Activated CD4-positive, alpha-beta memory T cell treated with anti-CD3 and anti-CD28 coated beads for 36 hours (primary cell): ENCODE results near the gene STAG3. TPM values are rescaled to one million over a fixed set of nuclear protein-coding genes. Genes with fewer than 3 reads are reported as not detected.
"Not testable (repeated sequence)": the region's sequence is repeated elsewhere in the genome, so short reads cannot be mapped to it uniquely, and the experiment has no call there.

ENCODE experiments used
- CTCF ChIA-PET: fragments of 350-600 bp; sonication (Branson Sonifier 250); formaldehyde crosslinking; loops from one replicate; lab custom pipeline; 2021; ENCODE audit warnings: antibody characterized with exemption, inconsistent platforms; lab: Charles Lee
- POLR2A ChIA-PET: fragments of 350-600 bp; sonication (Branson Sonifier 250); formaldehyde crosslinking; loops from one replicate; lab custom pipeline; 2021; ENCODE audit warnings: antibody characterized with exemption; lab: Charles Lee
- DNase-seq: peaks from one replicate; pipeline ENCODE4 v3.0.0-alpha.2; 2020
- H3K27ac Mint-ChIP-seq: one replicate; pipeline ENCODE4 v1.8.0; 2021; ENCODE audit warnings: mixed read lengths
- H3K27me3 Mint-ChIP-seq: one replicate; pipeline ENCODE4 v1.8.0; 2021; ENCODE audit warnings: mixed read lengths
- H3K36me3 Mint-ChIP-seq: one replicate; pipeline ENCODE4 v1.8.0; 2021; ENCODE audit warnings: mixed read lengths
- H3K4me1 Mint-ChIP-seq: one replicate; pipeline ENCODE4 v1.8.0; 2021; ENCODE audit warnings: low read depth, mixed read lengths
- H3K4me3 Mint-ChIP-seq: one replicate; pipeline ENCODE4 v1.8.0; 2021; ENCODE audit warnings: mild to moderate bottlenecking, mixed read lengths
- H3K9me3 Mint-ChIP-seq: one replicate; pipeline ENCODE4 v1.8.0; 2021; ENCODE audit warnings: mixed read lengths
- intact Hi-C: fragments of 100-400 bp; cut with micrococcal nuclease; formaldehyde crosslinking; loops from one replicate; pipeline ENCODE4 v1.15.1; 2023
- microRNA-seq: library from miRNA; unstranded; fragments of <30 nt; microRNA quantifications from one replicate; pipeline ENCODE4 v1.2.0, GENCODE V29; 2022; ENCODE audit warnings: borderline number of aligned reads, borderline microRNAs expressed, borderline replicate concordance
- total RNA-seq, 2 experiments: library from RNA; stranded (reverse); gene quantifications; one replicate each; pipeline ENCODE4 v1.2.3, GENCODE V29; 2021

STAG3 gene
- total RNA-seq, 2 experiments from 2014 or later, result 20.8 to 20.9 TPM

- intact Hi-C loops, result loop anchor here (1.0 kb wide), 1 partner anchor 22 kb away; no protein-coding TSS in a partner anchor
- CTCF ChIA-PET, POLR2A ChIA-PET, H3K4me3 Mint-ChIP-seq, H3K27me3 Mint-ChIP-seq, H3K9me3 Mint-ChIP-seq, H3K36me3 Mint-ChIP-seq: not testable (repeated sequence)
- H3K4me1 Mint-ChIP-seq, result peaks cover 21% of the 10 kb centered on the region
- DNase-seq, result peak; percentile 81
- peak overlapping the region; percentile 72 for H3K27ac Mint-ChIP-seq
These were observed 65.7 kb downstream of the STAG3 start for GRCh38 chr7:100243385-100243784.

DNA sequence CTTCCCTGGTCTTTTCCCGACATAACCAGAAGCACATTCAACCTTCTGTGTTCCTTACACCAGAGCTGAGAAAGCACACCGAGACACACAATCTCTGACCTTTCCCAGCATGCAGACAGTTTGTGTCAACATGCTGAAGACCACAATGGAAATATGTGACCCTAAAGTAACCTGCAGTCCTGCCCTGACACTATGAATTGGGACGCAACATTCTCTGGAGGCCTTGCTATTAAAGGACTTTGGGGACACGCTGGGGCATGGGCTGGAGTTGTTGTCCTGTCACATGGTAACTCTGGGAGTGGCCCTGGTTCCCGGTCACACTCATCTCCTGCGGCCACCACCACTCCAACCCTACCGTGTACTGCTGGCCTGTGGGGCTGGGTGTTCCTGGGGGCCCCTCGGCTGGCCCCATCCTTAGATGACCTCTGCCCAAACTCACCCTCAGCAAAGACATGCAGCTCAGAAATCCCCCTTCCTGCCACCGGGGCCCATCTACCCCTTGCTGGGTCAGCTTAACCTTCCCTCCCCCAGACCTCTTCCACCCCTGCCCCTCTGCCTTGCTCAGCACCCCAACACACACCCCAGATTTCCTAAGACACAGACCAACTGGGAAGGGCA lies 67.4 kb downstream of the STAG3 start:
- H3K27me3 Mint-ChIP-seq, CTCF ChIA-PET, intact Hi-C loops, H3K36me3 Mint-ChIP-seq, POLR2A ChIA-PET, H3K4me3 Mint-ChIP-seq, H3K27ac Mint-ChIP-seq, DNase-seq, H3K9me3 Mint-ChIP-seq: not testable (repeated sequence)
- H3K4me1 Mint-ChIP-seq, result peaks cover 21% of the 10 kb centered on the region

DNA sequence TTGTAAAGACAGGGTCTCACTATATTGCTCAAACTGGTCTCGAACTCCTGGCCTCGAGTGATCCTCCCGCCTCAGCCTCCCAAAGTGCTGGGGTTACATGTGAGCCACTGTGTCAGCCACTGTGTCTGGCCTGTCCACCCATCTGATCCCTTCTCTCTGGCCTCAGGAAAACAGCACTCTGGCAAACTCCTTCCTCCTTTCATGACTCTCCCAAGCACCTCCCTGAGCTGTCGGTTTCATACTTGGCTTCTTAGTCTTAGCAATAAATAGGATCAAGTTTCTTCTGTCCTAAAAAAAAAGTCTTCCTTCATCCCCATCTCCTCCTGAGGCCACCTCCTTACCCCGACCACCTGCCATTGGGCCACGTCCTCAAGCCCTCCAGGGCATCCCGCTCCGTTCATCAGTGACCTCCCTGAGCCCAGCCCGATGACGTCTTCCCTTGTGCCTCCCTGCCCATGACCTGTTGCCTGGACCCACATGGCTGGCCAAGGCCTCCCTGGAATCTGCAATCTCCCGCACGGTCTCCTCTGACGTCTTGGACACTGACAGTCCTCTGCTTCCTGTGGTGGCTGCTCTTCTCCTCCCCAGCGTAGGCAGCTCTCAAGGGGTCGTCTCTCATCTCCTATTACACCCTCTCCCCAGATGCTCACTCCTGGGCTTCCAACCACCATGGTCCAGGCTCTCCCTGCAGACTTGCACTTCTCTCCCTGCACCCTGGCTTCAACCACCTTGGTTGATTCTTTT lies 68.6 kb downstream of the STAG3 start:
- DNase-seq, H3K27ac Mint-ChIP-seq, H3K36me3 Mint-ChIP-seq, H3K27me3 Mint-ChIP-seq, CTCF ChIA-PET, POLR2A ChIA-PET, H3K9me3 Mint-ChIP-seq, H3K4me3 Mint-ChIP-seq, intact Hi-C loops: not testable (repeated sequence)
- H3K4me1 Mint-ChIP-seq, result peaks cover 21% of the 10 kb centered on the region

DNA sequence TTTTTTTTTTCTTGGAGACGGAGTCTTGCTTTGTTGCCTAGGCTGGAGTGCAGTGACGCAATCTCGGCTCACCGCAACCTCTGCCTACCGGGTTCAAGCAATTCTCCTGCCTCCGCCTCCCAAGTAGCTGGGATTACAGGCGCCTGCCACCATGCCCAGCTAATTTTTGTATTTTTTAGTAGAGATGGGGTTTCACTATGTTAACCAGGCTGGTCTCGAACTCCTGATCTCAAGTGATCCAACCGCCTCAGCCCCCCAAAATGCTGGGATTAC lies 69.1 kb downstream of the STAG3 start:
- DNase-seq, H3K9me3 Mint-ChIP-seq, CTCF ChIA-PET, H3K27me3 Mint-ChIP-seq, intact Hi-C loops, H3K4me3 Mint-ChIP-seq, POLR2A ChIA-PET, H3K36me3 Mint-ChIP-seq, H3K27ac Mint-ChIP-seq: not testable (repeated sequence)
- peaks cover 21% of the 10 kb centered on the region for H3K4me1 Mint-ChIP-seq

- intact Hi-C loops, result no loop called here
These were observed 69.5 kb downstream of the STAG3 start for GRCh38 chr7:100247152-100247757.

GRCh38 chr7:100248483-100248882 lies 70.8 kb downstream of the STAG3 start:
- Mint-ChIP-seq H3K4me3 (no peak overlapping the region), H3K27ac (no peak overlapping the region), H3K4me1 (peaks cover 10% of the 10 kb centered on the region), H3K27me3 (no peaks in the 10 kb centered on the region), H3K36me3 (no peaks in the 10 kb centered on the region), H3K9me3 (no peaks in the 10 kb centered on the region)
- CTCF ChIA-PET, result no interaction called here
- POLR2A ChIA-PET, result no interaction called here
- intact Hi-C loops, result no loop called here
- DNase-seq, result no peak

More at GRCh38 chr7:100247152-100247757, 69.5 kb downstream of the STAG3 start:
- Mint-ChIP-seq H3K27me3 (no peaks in the 10 kb centered on the region), H3K9me3 (no peaks in the 10 kb centered on the region), H3K4me3 (no peak overlapping the region), H3K27ac (no peak overlapping the region), H3K36me3 (no peaks in the 10 kb centered on the region), H3K4me1 (peaks cover 21% of the 10 kb centered on the region)
- DNase-seq, result no peak
- ChIA-PET CTCF (no interaction called here), POLR2A (no interaction called here)

DNA sequence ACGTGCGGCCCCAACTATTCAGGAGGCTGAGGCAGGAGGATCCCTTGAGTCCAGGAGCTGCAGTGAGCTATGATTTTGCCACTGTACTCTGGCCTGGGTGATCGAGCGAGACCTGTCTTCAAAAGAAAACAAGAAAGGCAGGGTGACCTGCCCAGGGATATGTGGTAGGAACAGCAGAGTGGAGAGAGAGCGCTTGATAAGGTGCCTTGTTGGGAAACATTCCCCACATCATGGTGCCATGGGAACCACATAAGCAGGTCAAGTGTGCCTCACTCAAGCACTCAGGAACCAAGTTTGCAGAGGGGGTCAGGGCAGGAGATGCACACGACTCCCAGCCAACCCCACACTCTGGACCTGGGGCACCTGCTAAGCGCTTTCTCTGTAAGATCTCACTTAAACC lies 79.3 kb downstream of the STAG3 start:
- Mint-ChIP-seq H3K9me3 (no peaks in the 10 kb centered on the region), H3K4me3 (no peak overlapping the region), H3K27me3 (no peaks in the 10 kb centered on the region), H3K4me1 (no peaks in the 10 kb centered on the region), H3K36me3 (no peaks in the 10 kb centered on the region), H3K27ac (no peak overlapping the region)
- DNase-seq, result no peak
- POLR2A ChIA-PET, result no interaction called here
- CTCF ChIA-PET, result no interaction called here
- intact Hi-C loops, result no loop called here

DNA sequence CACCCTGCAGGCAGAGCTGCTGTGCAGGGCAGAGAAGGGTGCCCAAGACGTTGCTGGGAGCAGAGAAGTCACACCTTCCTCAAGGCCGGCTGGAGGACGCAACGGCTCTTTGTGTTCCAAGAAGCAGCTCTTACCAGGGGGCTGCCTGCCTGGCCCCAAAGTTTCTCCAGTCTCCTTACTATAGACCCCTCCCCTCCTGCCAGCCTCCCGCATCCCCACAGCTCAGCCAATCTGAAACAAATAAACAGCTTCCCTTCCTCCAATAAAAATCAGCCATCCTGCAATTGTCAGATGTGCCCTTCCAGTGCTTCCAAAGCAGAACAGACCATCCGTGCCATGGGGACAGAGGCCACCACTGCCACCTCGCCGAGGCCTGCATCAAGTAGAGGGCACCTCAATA lies 82.3 kb downstream of the STAG3 start:
- H3K27ac Mint-ChIP-seq, intact Hi-C loops, DNase-seq, H3K4me3 Mint-ChIP-seq, H3K27me3 Mint-ChIP-seq, H3K36me3 Mint-ChIP-seq, H3K4me1 Mint-ChIP-seq, CTCF ChIA-PET, H3K9me3 Mint-ChIP-seq, POLR2A ChIA-PET: not testable (repeated sequence)

- H3K36me3 Mint-ChIP-seq, H3K27ac Mint-ChIP-seq, H3K27me3 Mint-ChIP-seq, POLR2A ChIA-PET, H3K4me3 Mint-ChIP-seq, CTCF ChIA-PET, DNase-seq, H3K4me1 Mint-ChIP-seq, H3K9me3 Mint-ChIP-seq, intact Hi-C loops: not testable (repeated sequence)
These were observed 85.2 kb downstream of the STAG3 start for GRCh38 chr7:100262896-100263295.

Small RNA genes lying within 50 kb of the gene (microRNA-seq; reads per million reads assigned to microRNA genes)
- not detected for gene MIR4658

Other genes starting within 250 kb of the STAG3 start
- gene GJC3, start 248.3 kb upstream of the STAG3 start, total RNA-seq, result under 1 TPM; 0.19 to 0.45 TPM
- gene AZGP1, start 201.9 kb upstream of the STAG3 start, total RNA-seq, result not detected
- gene ZKSCAN1, start 162.3 kb upstream of the STAG3 start, total RNA-seq, result 10 to 100 TPM; 49.1 to 50.6 TPM
- 1 to 10 TPM; 6.2 TPM for gene ZSCAN21, start 128.1 kb upstream of the STAG3 start, total RNA-seq
- gene ZNF3, start 96.2 kb upstream of the STAG3 start, total RNA-seq, result 10 to 100 TPM; 18.0 to 18.6 TPM
- gene COPS6, start 88.9 kb upstream of the STAG3 start, total RNA-seq, result 10 to 100 TPM; 93.1 to 98.2 TPM
- 100 to 1,000 TPM; 393 to 398 TPM for gene MCM7, start 76.5 kb upstream of the STAG3 start, total RNA-seq
- gene AP4M1, start 76.3 kb upstream of the STAG3 start, total RNA-seq, result 10 to 100 TPM; 11.3 to 12.2 TPM
- gene TAF6, start 58.6 kb upstream of the STAG3 start, total RNA-seq, result 10 to 100 TPM; 54.3 to 63.7 TPM
- 10 to 100 TPM; 11.9 to 12.4 TPM for gene CNPY4, start 58.3 kb upstream of the STAG3 start, total RNA-seq
- gene MBLAC1, start 51.0 kb upstream of the STAG3 start, total RNA-seq, result 1 to 10 TPM; 2.3 to 3.4 TPM
- 100 to 1,000 TPM; 136 to 151 TPM for gene LAMTOR4, start 29.0 kb upstream of the STAG3 start, total RNA-seq
- 10 to 100 TPM; 17.9 to 19.7 TPM for gene TRAPPC14, start 19.2 kb upstream of the STAG3 start, total RNA-seq
- gene GAL3ST4, start 9.3 kb upstream of the STAG3 start, total RNA-seq, result 1 to 10 TPM; 2.4 to 2.8 TPM
- gene GPC2, start 537 bp upstream of the STAG3 start, total RNA-seq, result 1 to 10 TPM; 4.8 to 5.5 TPM
- gene PVRIG, start 42.0 kb downstream of the STAG3 start, total RNA-seq, result 10 to 100 TPM; 21.0 to 21.2 TPM
- gene SPDYE3, start 129.8 kb downstream of the STAG3 start, total RNA-seq, result not detected
- gene PILRB, start 180.2 kb downstream of the STAG3 start, total RNA-seq, result 10 to 100 TPM; 27.4 to 30.2 TPM
- gene PILRA, start 195.6 kb downstream of the STAG3 start, total RNA-seq, result under 1 TPM; 0.31 to 0.76 TPM